SK-N-SH treated with all-trans-retinoic acid at 6 μM for 48 hours (cell line): ENCODE results near the gene PPP4R3A.

Experiments used
- ATAC-seq: fragments of 200-7000 bp; cut with Tn5 transposase; 3 replicates; pipeline ENCODE4 v1.9.1; 2020; ENCODE audit warnings: mild to moderate bottlenecking, moderate library complexity
- ARNTL ChIP-seq: fragments of 450-650 bp; formaldehyde crosslinking; IDR thresholded peaks from 2 replicates; pipeline ENCODE4 v1.5.0; 2020; ENCODE audit warnings: low read depth, mild to moderate bottlenecking, moderate library complexity, borderline replicate concordance
- BACH2 ChIP-seq: fragments of 250-450 bp; sonication (Bioruptor Pico); IDR thresholded peaks from 2 replicates; pipeline ENCODE4 v1.9.0; 2021; ENCODE audit warnings: mild to moderate bottlenecking, borderline replicate concordance
- CSDC2 ChIP-seq: fragments of 250-450 bp; sonication (Bioruptor Pico); IDR thresholded peaks from 2 replicates; pipeline ENCODE4 v1.5.0; 2020; ENCODE audit warnings: mild to moderate bottlenecking, moderate library complexity
- ESRRG ChIP-seq: fragments of 250-450 bp; sonication (Bioruptor Pico); IDR thresholded peaks from 2 replicates; pipeline ENCODE4 v1.6.1; 2021; ENCODE audit warnings: mild to moderate bottlenecking
- GLIS3 ChIP-seq: fragments of 250-450 bp; sonication (Bioruptor Pico); IDR thresholded peaks from 2 replicates; pipeline ENCODE4 v1.5.0; 2020; ENCODE audit warnings: mild to moderate bottlenecking, moderate library complexity
- ISL1 ChIP-seq: fragments of 250-450 bp; sonication (Bioruptor Pico); IDR thresholded peaks from 2 replicates; pipeline ENCODE4 v2.1.2; 2022; ENCODE audit warnings: mild to moderate bottlenecking, moderate library complexity
- PPARA ChIP-seq: fragments of 250-450 bp; sonication (Bioruptor Pico); IDR thresholded peaks from 2 replicates; pipeline ENCODE4 v1.5.0; 2020; ENCODE audit warnings: mild to moderate bottlenecking, borderline replicate concordance
- RARB ChIP-seq: fragments of 250-450 bp; sonication (Bioruptor Pico); IDR thresholded peaks from 2 replicates; pipeline ENCODE4 v1.8.0; 2021; ENCODE audit warnings: mild to moderate bottlenecking, moderate library complexity
- SNAI2 ChIP-seq: fragments of 250-450 bp; sonication (Bioruptor Pico); IDR thresholded peaks from 2 replicates; pipeline ENCODE4 v1.5.0; 2020; ENCODE audit warnings: mild to moderate bottlenecking, moderate library complexity
- TCF4 ChIP-seq: fragments of 250-450 bp; sonication (Bioruptor Pico); IDR thresholded peaks from 2 replicates; pipeline ENCODE4 v1.8.0; 2021; ENCODE audit warnings: mild to moderate bottlenecking, moderate library complexity, borderline replicate concordance
- TOX ChIP-seq: fragments of 250-450 bp; sonication (Bioruptor Pico); IDR thresholded peaks from 2 replicates; pipeline ENCODE4 v1.8.0; 2021; ENCODE audit warnings: mild to moderate bottlenecking, moderate library complexity, borderline replicate concordance
- ZFP3 ChIP-seq: fragments of 250-450 bp; sonication (Bioruptor Pico); IDR thresholded peaks from 2 replicates; pipeline ENCODE4 v1.5.0; 2020; ENCODE audit warnings: mild to moderate bottlenecking, moderate library complexity
- ZFP30 ChIP-seq: fragments of 450-650 bp; formaldehyde crosslinking; IDR thresholded peaks from 2 replicates; pipeline ENCODE4 v1.5.0; 2022; ENCODE audit warnings: mild to moderate bottlenecking, moderate library complexity
- ZNF565 ChIP-seq: fragments of 450-650 bp; formaldehyde crosslinking; conservative IDR thresholded peaks from 2 replicates; pipeline ENCODE4 v1.5.0; 2020; ENCODE audit warnings: low read depth, mild to moderate bottlenecking, moderate library complexity
- ZNF70 ChIP-seq: fragments of 450-650 bp; formaldehyde crosslinking; IDR thresholded peaks from 2 replicates; pipeline ENCODE4 v1.5.0; 2020; ENCODE audit warnings: mild to moderate bottlenecking, moderate library complexity
- ZNF8 ChIP-seq: fragments of 450-650 bp; formaldehyde crosslinking; IDR thresholded peaks from 2 replicates; pipeline ENCODE4 v1.5.0; 2020; ENCODE audit warnings: mild to moderate bottlenecking, moderate library complexity
- TF ChIP-seq, protein P1 (sequence below): fragments of 250-450 bp; sonication (Bioruptor Pico); IDR thresholded peaks from 2 replicates; pipeline ENCODE4 v1.5.1; 2020; ENCODE audit warnings: low read depth, mild to moderate bottlenecking, moderate library complexity
- TF ChIP-seq, protein P2 (sequence below): fragments of 250-450 bp; sonication (Bioruptor Pico); IDR thresholded peaks from 2 replicates; pipeline ENCODE4 v1.8.0; 2020; ENCODE audit warnings: mild to moderate bottlenecking, moderate library complexity, borderline replicate concordance
- TF ChIP-seq, protein P3 (sequence below): fragments of 250-450 bp; sonication (Bioruptor Pico); IDR thresholded peaks from 2 replicates; pipeline ENCODE4 v1.5.0; 2020; ENCODE audit warnings: mild to moderate bottlenecking, moderate library complexity
- TF ChIP-seq, protein P4 (sequence below): fragments of 250-450 bp; sonication (Bioruptor Pico); IDR thresholded peaks from 2 replicates; pipeline ENCODE4 v1.5.1; 2021; ENCODE audit warnings: mild to moderate bottlenecking, moderate library complexity

Gene PPP4R3A

DNA sequence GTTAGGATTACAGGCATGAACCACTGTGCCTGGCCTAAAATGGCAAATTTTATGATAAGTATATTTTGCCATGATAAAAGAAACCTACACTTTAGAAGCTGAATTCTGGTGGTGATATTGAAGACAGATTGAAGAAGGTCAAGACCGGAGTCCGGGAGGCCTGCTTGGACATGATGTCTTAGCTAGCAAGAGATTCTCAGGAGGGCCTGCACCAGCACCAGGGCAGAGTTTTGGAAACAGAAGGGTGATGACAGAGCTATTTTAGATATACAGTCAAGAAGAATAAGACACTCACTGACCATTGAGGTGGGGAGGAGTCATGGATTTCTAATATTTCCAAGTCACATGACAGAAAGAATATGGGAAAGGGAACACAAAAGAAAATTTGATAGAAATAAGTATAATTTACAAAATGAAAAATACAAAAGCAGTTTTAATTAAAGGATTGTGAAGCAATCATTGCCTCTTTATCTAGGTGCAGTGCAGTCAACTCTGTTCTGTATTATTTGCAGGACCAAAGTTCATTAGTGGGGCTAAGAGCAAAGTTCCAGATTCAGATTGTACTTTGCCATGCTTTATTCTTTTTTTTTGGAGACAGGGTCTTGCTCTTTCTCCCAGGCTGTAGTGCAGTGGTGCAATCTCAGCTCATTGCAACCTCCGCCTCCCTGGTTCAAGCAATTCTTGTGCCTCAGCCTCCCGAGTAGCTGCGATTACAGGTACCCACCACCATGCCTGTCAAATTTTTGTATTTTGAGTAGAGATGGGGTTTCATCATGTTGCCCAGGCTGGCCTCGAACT is 9.3 kb upstream of the PPP4R3A start (continued):
- TF ChIP-seq, protein P1, sequence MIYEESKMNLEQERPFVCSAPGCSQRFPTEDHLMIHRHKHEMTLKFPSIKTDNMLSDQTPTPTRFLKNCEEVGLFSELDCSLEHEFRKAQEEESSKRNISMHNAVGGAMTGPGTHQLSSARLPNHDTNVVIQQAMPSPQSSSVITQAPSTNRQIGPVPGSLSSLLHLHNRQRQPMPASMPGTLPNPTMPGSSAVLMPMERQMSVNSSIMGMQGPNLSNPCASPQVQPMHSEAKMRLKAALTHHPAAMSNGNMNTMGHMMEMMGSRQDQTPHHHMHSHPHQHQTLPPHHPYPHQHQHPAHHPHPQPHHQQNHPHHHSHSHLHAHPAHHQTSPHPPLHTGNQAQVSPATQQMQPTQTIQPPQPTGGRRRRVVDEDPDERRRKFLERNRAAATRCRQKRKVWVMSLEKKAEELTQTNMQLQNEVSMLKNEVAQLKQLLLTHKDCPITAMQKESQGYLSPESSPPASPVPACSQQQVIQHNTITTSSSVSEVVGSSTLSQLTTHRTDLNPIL: no peak
- TF ChIP-seq, protein P2, sequence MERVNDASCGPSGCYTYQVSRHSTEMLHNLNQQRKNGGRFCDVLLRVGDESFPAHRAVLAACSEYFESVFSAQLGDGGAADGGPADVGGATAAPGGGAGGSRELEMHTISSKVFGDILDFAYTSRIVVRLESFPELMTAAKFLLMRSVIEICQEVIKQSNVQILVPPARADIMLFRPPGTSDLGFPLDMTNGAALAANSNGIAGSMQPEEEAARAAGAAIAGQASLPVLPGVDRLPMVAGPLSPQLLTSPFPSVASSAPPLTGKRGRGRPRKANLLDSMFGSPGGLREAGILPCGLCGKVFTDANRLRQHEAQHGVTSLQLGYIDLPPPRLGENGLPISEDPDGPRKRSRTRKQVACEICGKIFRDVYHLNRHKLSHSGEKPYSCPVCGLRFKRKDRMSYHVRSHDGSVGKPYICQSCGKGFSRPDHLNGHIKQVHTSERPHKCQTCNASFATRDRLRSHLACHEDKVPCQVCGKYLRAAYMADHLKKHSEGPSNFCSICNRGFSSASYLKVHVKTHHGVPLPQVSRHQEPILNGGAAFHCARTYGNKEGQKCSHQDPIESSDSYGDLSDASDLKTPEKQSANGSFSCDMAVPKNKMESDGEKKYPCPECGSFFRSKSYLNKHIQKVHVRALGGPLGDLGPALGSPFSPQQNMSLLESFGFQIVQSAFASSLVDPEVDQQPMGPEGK (CRISPR knock-in tag): no peak

DNA sequence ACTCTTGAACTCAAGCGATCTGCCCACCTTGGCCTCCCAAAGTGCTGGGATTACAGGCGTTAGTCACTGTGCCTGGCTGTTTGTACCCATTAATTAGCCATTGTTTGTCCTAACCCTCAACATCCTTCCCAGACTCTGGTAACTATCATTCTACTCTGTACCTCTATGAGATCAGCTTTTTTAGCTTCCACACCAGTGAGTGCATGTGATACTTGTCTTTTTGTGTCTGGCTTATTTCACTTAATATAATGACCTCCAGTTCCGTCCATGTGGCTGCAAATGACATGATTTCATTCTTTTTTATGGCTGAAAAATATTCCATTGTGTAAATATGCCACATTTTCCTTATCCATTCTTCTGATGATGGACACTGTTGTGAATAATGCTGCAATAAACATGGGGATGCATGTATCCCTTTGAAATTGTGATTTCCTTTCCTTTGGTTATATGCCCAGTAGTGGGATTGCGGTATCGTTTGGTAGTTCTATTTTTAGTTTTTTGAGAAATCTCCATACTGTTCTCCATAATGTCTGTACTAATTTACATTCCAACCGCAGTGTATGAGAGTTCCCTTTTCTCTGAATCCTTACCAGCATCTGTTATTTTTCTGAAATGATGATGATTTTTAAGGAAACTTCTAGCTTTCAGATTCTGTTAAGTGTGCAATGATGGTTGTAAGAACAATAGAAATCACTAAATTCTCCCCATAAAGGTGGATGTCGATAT is 6.7 kb upstream of the PPP4R3A start:
- no peak for ATAC-seq
- TF ChIP-seq CSDC2 (CRISPR knock-in tag) (no peak), ZNF70 (CRISPR knock-in tag) (no peak), TOX (no peak), ZNF565 (CRISPR knock-in tag) (no peak), ZNF8 (no peak), ARNTL (CRISPR knock-in tag) (no peak), ESRRG (no peak), RARB (CRISPR knock-in tag) (no peak), GLIS3 (CRISPR knock-in tag) (no peak), PPARA (no peak), ZFP30 (CRISPR knock-in tag) (no peak), ISL1 (CRISPR knock-in tag) (no peak), BACH2 (CRISPR knock-in tag) (no peak), SNAI2 (CRISPR knock-in tag) (no peak)
- TF ChIP-seq, protein P3, sequence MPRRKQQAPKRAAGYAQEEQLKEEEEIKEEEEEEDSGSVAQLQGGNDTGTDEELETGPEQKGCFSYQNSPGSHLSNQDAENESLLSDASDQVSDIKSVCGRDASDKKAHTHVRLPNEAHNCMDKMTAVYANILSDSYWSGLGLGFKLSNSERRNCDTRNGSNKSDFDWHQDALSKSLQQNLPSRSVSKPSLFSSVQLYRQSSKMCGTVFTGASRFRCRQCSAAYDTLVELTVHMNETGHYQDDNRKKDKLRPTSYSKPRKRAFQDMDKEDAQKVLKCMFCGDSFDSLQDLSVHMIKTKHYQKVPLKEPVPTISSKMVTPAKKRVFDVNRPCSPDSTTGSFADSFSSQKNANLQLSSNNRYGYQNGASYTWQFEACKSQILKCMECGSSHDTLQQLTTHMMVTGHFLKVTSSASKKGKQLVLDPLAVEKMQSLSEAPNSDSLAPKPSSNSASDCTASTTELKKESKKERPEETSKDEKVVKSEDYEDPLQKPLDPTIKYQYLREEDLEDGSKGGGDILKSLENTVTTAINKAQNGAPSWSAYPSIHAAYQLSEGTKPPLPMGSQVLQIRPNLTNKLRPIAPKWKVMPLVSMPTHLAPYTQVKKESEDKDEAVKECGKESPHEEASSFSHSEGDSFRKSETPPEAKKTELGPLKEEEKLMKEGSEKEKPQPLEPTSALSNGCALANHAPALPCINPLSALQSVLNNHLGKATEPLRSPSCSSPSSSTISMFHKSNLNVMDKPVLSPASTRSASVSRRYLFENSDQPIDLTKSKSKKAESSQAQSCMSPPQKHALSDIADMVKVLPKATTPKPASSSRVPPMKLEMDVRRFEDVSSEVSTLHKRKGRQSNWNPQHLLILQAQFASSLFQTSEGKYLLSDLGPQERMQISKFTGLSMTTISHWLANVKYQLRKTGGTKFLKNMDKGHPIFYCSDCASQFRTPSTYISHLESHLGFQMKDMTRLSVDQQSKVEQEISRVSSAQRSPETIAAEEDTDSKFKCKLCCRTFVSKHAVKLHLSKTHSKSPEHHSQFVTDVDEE (CRISPR knock-in tag): no peak
- TF ChIP-seq, protein P1: no peak
- TF ChIP-seq, protein P2 (CRISPR knock-in tag): no peak
- TF ChIP-seq, protein P4, sequence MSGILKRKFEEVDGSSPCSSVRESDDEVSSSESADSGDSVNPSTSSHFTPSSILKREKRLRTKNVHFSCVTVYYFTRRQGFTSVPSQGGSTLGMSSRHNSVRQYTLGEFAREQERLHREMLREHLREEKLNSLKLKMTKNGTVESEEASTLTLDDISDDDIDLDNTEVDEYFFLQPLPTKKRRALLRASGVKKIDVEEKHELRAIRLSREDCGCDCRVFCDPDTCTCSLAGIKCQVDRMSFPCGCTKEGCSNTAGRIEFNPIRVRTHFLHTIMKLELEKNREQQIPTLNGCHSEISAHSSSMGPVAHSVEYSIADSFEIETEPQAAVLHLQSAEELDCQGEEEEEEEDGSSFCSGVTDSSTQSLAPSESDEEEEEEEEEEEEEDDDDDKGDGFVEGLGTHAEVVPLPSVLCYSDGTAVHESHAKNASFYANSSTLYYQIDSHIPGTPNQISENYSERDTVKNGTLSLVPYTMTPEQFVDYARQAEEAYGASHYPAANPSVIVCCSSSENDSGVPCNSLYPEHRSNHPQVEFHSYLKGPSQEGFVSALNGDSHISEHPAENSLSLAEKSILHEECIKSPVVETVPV: no peak

DNA sequence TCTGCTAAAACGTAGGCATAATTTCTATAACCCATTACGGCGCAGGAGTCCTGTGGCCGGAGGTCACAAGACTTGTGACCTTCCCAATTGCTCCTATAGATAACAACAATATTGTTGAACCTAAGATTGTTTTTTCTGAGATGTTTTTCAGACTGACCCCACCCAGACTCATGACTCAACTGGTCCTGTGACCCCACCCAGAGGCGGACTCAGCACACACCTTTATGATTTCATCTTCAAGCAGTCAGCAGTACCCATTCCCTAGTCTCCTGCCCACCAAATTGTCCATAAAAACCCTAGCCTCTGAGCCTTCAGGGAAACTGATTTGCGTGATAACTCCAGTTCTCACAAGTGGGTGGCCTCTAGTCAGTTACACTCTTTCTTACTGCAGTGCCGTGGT is 5.9 kb upstream of the PPP4R3A start:
- ATAC-seq: no peak

More for the DNA sequence above, 5.9 kb upstream of the PPP4R3A start:
- TF ChIP-seq ISL1 (CRISPR knock-in tag) (no peak), TCF4 (CRISPR knock-in tag) (no peak), ZFP3 (CRISPR knock-in tag) (no peak), ZNF565 (CRISPR knock-in tag) (no peak), PPARA (no peak), TOX (no peak)
